Measurements from ENCODE around the gene ZNF544. TPM values are rescaled to one million over a fixed set of nuclear protein-coding genes. Genes with fewer than 3 reads are reported as not detected.

ZNF544 gene
- polyA plus RNA-seq, 1 donor, result 33.8 TPM

DNA sequence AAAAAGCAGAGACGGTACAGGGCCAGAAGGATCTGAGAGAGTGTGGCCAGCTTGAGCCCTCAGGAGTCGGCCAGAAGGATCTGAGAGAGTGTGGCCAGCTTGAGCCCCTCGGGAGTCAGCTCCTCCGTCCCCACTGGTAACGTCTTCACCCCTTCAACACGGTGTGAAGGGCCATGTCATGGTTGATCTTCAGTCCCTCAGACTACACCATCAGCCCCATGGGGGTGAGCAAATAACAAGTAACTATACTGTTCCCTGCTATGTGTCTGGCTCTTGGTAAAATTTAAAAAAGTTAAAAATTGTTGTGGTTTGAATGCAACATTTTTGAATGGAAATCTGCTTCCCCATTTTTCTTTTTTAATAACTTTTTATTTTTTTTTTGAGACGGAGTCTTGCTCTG, 48.5 kb downstream of the ZNF544 start:
- no peak overlapping the region for H3K4me3 ChIP-seq (ENCODE audit: low read length)
- H3K9me3 ChIP-seq (ENCODE audit: control insufficient read depth, low read depth, low read length), result peaks cover 26% of the 10 kb centered on the region
- no peak for DNase-seq
- peaks cover 20% of the 10 kb centered on the region for H3K36me3 ChIP-seq (ENCODE audit: control insufficient read depth, insufficient read depth, low read length)
- H3K4me1 ChIP-seq (ENCODE audit: control insufficient read depth, insufficient read depth, low read length), result no peaks in the 10 kb centered on the region
- no peaks in the 10 kb centered on the region for H3K27me3 ChIP-seq (ENCODE audit: control insufficient read depth, insufficient read depth, low read length)
- no CpG with 5 or more reads among the region's 7 CpGs for WGBS (ENCODE audit: insufficient coverage, low lambda C conversion rate)
- H3K27ac ChIP-seq (ENCODE audit: low read length), result no peak overlapping the region

DNA sequence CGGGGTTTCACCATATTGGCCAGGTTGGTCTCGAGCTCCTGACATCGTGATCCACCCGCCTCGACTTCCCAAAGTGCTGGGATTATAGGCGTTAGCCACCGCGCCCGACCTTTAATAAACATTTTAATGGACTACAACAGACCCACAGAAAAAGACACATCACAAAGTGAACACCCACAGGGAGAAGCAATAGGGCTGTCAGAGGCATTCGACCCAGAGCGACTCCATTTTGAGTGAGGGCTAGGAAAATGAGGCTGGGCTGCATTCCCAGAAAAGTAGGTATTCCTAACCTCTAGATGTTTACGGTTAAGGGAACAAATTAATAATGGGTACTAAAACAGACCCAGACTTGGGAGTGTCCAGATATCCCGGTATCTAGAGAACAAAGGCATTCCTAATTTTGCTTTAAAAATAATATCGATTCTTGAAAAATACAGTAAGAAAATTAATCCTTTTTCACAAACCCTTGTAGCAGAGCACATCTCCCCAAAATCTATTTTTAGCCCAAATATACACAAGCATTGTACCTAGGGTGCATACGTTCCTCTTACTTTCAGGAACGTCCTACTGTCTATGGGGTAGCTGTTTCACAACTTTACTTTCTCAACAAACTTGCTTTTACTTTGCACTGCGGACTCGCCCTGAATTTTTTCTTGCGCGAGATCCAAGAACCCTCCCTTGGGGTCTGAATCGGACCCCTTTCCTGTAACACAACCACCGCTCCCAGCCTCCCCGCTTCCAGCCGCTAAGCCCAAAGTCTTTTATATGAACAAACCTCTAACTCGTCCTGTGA, 49.2 kb downstream of the ZNF544 start:
- peaks cover 20% of the 10 kb centered on the region for H3K9me3 ChIP-seq (ENCODE audit: control insufficient read depth, low read depth, low read length)
- 14% methylated on average over 3 of the region's 25 CpGs for WGBS (ENCODE audit: insufficient coverage, low lambda C conversion rate)
- H3K27ac ChIP-seq (ENCODE audit: low read length), result peak overlapping the region; percentile 84
- H3K4me1 ChIP-seq (ENCODE audit: control insufficient read depth, insufficient read depth, low read length), result no peaks in the 10 kb centered on the region
- peaks cover 19% of the 10 kb centered on the region for H3K36me3 ChIP-seq (ENCODE audit: control insufficient read depth, insufficient read depth, low read length)
- no peak for DNase-seq
- peak overlapping the region; percentile 100 for H3K4me3 ChIP-seq (ENCODE audit: low read length)
- no peaks in the 10 kb centered on the region for H3K27me3 ChIP-seq (ENCODE audit: control insufficient read depth, insufficient read depth, low read length)

GRCh38 chr19:58278541-58279041, 49.9 kb downstream of the ZNF544 start, which contains the start of gene ZNF8:
ZNF8 (plus strand) TSS chr19:58278955; CDS start chr19:58279082, 127 bp downstream.
- peak within 1 kb of the TSS; percentile 100 for H3K4me3 ChIP-seq (ENCODE audit: low read length)
- H3K27me3 ChIP-seq (ENCODE audit: control insufficient read depth, insufficient read depth, low read length), result no peaks in the 10 kb centered on the region
- H3K36me3 ChIP-seq (ENCODE audit: control insufficient read depth, insufficient read depth, low read length), result peaks cover 19% of the 10 kb centered on the region
- no peaks in the 10 kb centered on the region for H3K4me1 ChIP-seq (ENCODE audit: control insufficient read depth, insufficient read depth, low read length)
- H3K9me3 ChIP-seq (ENCODE audit: control insufficient read depth, low read depth, low read length), result peaks cover 14% of the 10 kb centered on the region
- peak; percentile 99 to 100 for DNase-seq
- H3K27ac ChIP-seq (ENCODE audit: low read length), result peak within 1 kb of the TSS; percentile 85
- WGBS (ENCODE audit: insufficient coverage, low lambda C conversion rate), result no CpG with 5 or more reads among the region's 42 CpGs

DNA sequence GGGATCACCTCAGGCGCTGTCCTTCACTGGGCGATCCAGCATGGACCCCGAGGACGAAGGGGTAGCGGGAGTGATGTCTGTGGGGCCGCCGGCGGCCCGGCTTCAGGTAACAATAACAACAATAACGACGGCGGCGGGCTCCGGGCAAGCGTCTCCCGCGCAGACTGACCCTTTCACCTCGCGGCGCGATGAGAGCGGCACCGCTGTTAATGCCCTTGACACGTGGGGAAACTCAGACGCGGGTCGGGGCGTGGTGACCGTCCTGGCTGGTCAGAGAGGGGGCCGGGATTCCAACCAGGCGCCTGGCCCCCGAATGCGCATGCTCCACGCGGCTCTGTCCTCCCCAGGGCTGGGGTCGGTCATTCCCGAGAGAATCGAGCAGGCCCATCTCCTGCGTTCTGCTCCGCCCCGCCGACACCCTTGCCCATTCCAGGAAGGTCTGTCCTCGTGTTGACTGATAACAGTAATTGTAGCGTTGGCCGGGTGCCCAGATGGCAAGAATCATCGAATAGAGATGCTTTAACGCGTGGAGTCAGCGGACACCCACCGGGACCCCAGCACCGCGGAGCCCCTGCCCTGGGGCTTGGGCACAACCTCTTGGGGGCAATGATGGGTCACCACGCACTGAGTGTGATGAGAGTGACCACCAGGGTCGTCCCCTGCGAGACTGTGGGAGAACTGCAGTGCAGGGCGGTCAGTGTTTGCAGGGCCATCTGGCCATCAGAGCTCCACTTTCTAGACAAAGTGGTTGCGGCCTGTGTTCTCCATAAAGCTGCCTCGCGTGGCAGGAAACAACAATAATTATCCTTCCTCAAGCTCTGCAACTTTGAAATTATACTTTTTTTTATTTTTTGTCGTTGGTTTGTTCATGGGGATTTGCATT, 50.6 kb downstream of the ZNF544 start:
- H3K36me3 ChIP-seq (ENCODE audit: control insufficient read depth, insufficient read depth, low read length), result peaks cover 17% of the 10 kb centered on the region
- peak; percentile 76 to 83 for DNase-seq
- peak overlapping the region; percentile 85 for H3K27ac ChIP-seq (ENCODE audit: low read length)
- 40% methylated on average over 1 of the region's 60 CpGs for WGBS (ENCODE audit: insufficient coverage, low lambda C conversion rate)
- peak overlapping the region; percentile 100 for H3K4me3 ChIP-seq (ENCODE audit: low read length)
- H3K4me1 ChIP-seq (ENCODE audit: control insufficient read depth, insufficient read depth, low read length), result no peaks in the 10 kb centered on the region
- no peaks in the 10 kb centered on the region for H3K27me3 ChIP-seq (ENCODE audit: control insufficient read depth, insufficient read depth, low read length)
- H3K9me3 ChIP-seq (ENCODE audit: control insufficient read depth, low read depth, low read length), result peaks cover 10% of the 10 kb centered on the region

DNA sequence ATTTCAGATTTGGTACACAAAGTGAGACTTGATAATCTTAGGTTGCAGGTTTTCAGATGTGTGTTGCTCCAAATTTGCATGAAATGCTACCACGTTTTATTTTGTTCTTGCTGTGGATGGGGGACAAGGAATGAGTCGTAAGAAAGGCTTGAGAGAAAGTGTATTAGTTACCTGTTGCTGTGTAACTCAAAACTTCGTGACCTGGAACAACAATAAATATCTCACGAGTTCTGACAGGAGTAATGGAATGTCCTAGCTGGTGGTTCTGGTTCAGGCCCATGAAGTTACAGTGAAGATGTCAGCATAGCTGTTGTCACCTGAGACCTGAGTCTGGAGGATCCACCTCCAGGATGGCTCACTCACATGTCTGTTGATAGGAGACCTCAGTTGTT, 51.2 kb downstream of the ZNF544 start:
- DNase-seq, result no peak
- H3K27me3 ChIP-seq (ENCODE audit: control insufficient read depth, insufficient read depth, low read length), result no peaks in the 10 kb centered on the region
- no peak overlapping the region for H3K27ac ChIP-seq (ENCODE audit: low read length)
- H3K9me3 ChIP-seq (ENCODE audit: control insufficient read depth, low read depth, low read length), result peaks cover 10% of the 10 kb centered on the region
- H3K4me3 ChIP-seq (ENCODE audit: low read length), result peak overlapping the region; percentile 100
- peaks cover 16% of the 10 kb centered on the region for H3K36me3 ChIP-seq (ENCODE audit: control insufficient read depth, insufficient read depth, low read length)
- WGBS (ENCODE audit: insufficient coverage, low lambda C conversion rate), result no CpG with 5 or more reads among the region's 4 CpGs
- H3K4me1 ChIP-seq (ENCODE audit: control insufficient read depth, insufficient read depth, low read length), result no peaks in the 10 kb centered on the region

- peaks cover 5% of the 10 kb centered on the region for H3K9me3 ChIP-seq (ENCODE audit: control insufficient read depth, low read depth, low read length)
- no peaks in the 10 kb centered on the region for H3K4me1 ChIP-seq (ENCODE audit: control insufficient read depth, insufficient read depth, low read length)
Observed at GRCh38 chr19:58284199-58284598, 55.5 kb downstream of the ZNF544 start.

GRCh38 chr19:58291943-58292342, 63.2 kb downstream of the ZNF544 start:
- DNase-seq, result no peak
- Histone ChIP-seq H3K27ac (ENCODE audit: low read length) (no peak overlapping the region), H3K36me3 (ENCODE audit: control insufficient read depth, insufficient read depth, low read length) (peaks cover 82% of the 10 kb centered on the region), H3K27me3 (ENCODE audit: control insufficient read depth, insufficient read depth, low read length) (no peaks in the 10 kb centered on the region), H3K9me3 (ENCODE audit: control insufficient read depth, low read depth, low read length) (peaks cover 42% of the 10 kb centered on the region), H3K4me1 (ENCODE audit: control insufficient read depth, insufficient read depth, low read length) (no peaks in the 10 kb centered on the region), H3K4me3 (ENCODE audit: low read length) (no peak overlapping the region)
- 100% methylated on average over 1 of the region's 7 CpGs for WGBS (ENCODE audit: insufficient coverage, low lambda C conversion rate)

More at GRCh38 chr19:58284199-58284598, 55.5 kb downstream of the ZNF544 start:
- Histone ChIP-seq H3K27me3 (ENCODE audit: control insufficient read depth, insufficient read depth, low read length) (no peaks in the 10 kb centered on the region), H3K36me3 (ENCODE audit: control insufficient read depth, insufficient read depth, low read length) (peaks cover 39% of the 10 kb centered on the region), H3K27ac (ENCODE audit: low read length) (no peak overlapping the region), H3K4me3 (ENCODE audit: low read length) (no peak overlapping the region)
- no peak for DNase-seq
- no CpG with 5 or more reads among the region's 7 CpGs for WGBS (ENCODE audit: insufficient coverage, low lambda C conversion rate)

- Histone ChIP-seq H3K4me3 (ENCODE audit: low read length) (no peak overlapping the region), H3K4me1 (ENCODE audit: control insufficient read depth, insufficient read depth, low read length) (no peaks in the 10 kb centered on the region), H3K36me3 (ENCODE audit: control insufficient read depth, insufficient read depth, low read length) (peaks cover 69% of the 10 kb centered on the region), H3K27me3 (ENCODE audit: control insufficient read depth, insufficient read depth, low read length) (no peaks in the 10 kb centered on the region), H3K9me3 (ENCODE audit: control insufficient read depth, low read depth, low read length) (peaks cover 39% of the 10 kb centered on the region), H3K27ac (ENCODE audit: low read length) (no peak overlapping the region)
- WGBS (ENCODE audit: insufficient coverage, low lambda C conversion rate), result no CpG with 5 or more reads among the region's 22 CpGs
- DNase-seq, result no peak
Observed at GRCh38 chr19:58294743-58295374, 66.1 kb downstream of the ZNF544 start.

DNA sequence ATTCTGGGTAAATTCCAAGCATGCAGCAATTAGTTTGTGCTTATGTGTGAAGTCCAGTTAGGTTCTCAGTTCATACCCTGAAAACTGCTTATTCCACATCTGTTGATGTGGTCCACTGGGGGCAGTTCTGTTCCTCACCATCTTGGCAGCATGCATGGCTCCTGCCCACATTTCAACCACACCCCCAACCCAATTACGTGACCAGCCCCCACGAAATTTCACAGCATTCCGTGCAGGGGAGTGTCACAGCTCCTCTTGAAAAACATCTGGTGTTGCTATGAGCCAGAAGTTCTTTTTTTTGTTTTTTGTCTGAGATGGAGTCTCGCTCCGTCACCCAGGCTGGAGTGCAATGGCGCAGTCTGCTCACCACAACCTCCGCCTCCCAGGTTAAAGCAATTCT, 67.4 kb downstream of the ZNF544 start:
- WGBS (ENCODE audit: insufficient coverage, low lambda C conversion rate), result no CpG with 5 or more reads among the region's 7 CpGs
- Histone ChIP-seq H3K27me3 (ENCODE audit: control insufficient read depth, insufficient read depth, low read length) (no peaks in the 10 kb centered on the region), H3K27ac (ENCODE audit: low read length) (no peak overlapping the region), H3K4me3 (ENCODE audit: low read length) (no peak overlapping the region), H3K36me3 (ENCODE audit: control insufficient read depth, insufficient read depth, low read length) (peaks cover 72% of the 10 kb centered on the region), H3K9me3 (ENCODE audit: control insufficient read depth, low read depth, low read length) (peaks cover 33% of the 10 kb centered on the region), H3K4me1 (ENCODE audit: control insufficient read depth, insufficient read depth, low read length) (no peaks in the 10 kb centered on the region)
- DNase-seq, result no peak

- no peaks in the 10 kb centered on the region for H3K4me1 ChIP-seq (ENCODE audit: control insufficient read depth, insufficient read depth, low read length)
- no peak overlapping the region for H3K4me3 ChIP-seq (ENCODE audit: low read length)
- no peak overlapping the region for H3K27ac ChIP-seq (ENCODE audit: low read length)
- peaks cover 33% of the 10 kb centered on the region for H3K36me3 ChIP-seq (ENCODE audit: control insufficient read depth, insufficient read depth, low read length)
- no peaks in the 10 kb centered on the region for H3K27me3 ChIP-seq (ENCODE audit: control insufficient read depth, insufficient read depth, low read length)
- H3K9me3 ChIP-seq (ENCODE audit: control insufficient read depth, low read depth, low read length), result peaks cover 4% of the 10 kb centered on the region
- no peak for DNase-seq
- no CpG with 5 or more reads among the region's 7 CpGs for WGBS (ENCODE audit: insufficient coverage, low lambda C conversion rate)
Observed at GRCh38 chr19:58300620-58301019, 71.9 kb downstream of the ZNF544 start.
